Endothelial cell of umbilical vein (primary cell): ENCODE data around the gene CAPN5. TPM values are rescaled to one million over a fixed set of nuclear protein-coding genes. Genes with fewer than 3 reads are reported as not detected.

Experiments
- BruUV-seq: library from RNA; stranded (reverse); fragments of 400-500 nt; replicated peaks from 2 replicates; lab custom pipeline; 2021; lab: Mats Ljungman, UMichigan
- CTCF ChIA-PET: fragments of 300-600, 350-600 bp; sonication (Branson Sonifier 250); formaldehyde crosslinking; loops from one replicate; lab custom pipeline; 2021; ENCODE audit warnings: antibody characterized with exemption, inconsistent platforms; lab: Charles Lee
- POLR2A ChIA-PET: fragments of 300-600, 350-600 bp; sonication (Branson Sonifier 250); formaldehyde crosslinking; loops from one replicate; lab custom pipeline; 2021; ENCODE audit warnings: antibody characterized with exemption, inconsistent platforms; lab: Charles Lee
- DNase-seq: peaks from one replicate; pipeline ENCODE4 v3.0.0-alpha.2; 2011; ENCODE audit warnings: low read depth, low spot score
- FAIRE-seq: peaks from 2 replicates; lab custom pipeline; 2011; peaks lifted over from hg19 to GRCh38; lab: Jason Lieb, UNC
- H2AFZ ChIP-seq: 2 replicates; pipeline ENCODE4 v1.6.0; 2012; ENCODE audit warnings: low read depth, low read length, control low read depth, inconsistent platforms
- H3K27ac ChIP-seq: 2 replicates; pipeline ENCODE4 v1.5.1; 2011; ENCODE audit warnings: low read depth, mild to moderate bottlenecking, control low read depth, low read length, moderate library complexity; ENCODE audit not compliant: insufficient read depth
- H3K27me3 ChIP-seq, 2 experiments: 2 replicates each; pipeline versions ENCODE4 v1.6.0 to v1.6.1; 2011; ENCODE audit warnings: low read length in 2 of 2, mixed read lengths in 1 of 2; ENCODE audit not compliant: control insufficient read depth in 2 of 2, insufficient read depth in 2 of 2
- H3K36me3 ChIP-seq, 2 experiments: 2 replicates in 1 of 2; 3 replicates in 1 of 2; pipeline ENCODE4 v1.5.1; 2011; ENCODE audit warnings: low read length in 2 of 2, mild to moderate bottlenecking in 1 of 2, moderate library complexity in 1 of 2; ENCODE audit not compliant: control insufficient read depth in 2 of 2, insufficient read depth in 2 of 2; ENCODE audit errors: extremely low read depth in 1 of 2
- H3K4me1 ChIP-seq: 3 replicates; pipeline ENCODE4 v1.5.1; 2011; ENCODE audit warnings: mild to moderate bottlenecking, low read length; ENCODE audit not compliant: control insufficient read depth, insufficient read depth; ENCODE audit errors: extremely low read depth
- H3K4me2 ChIP-seq: 2 replicates; pipeline ENCODE4 v1.6.1; 2011; ENCODE audit warnings: low read length, control low read depth, mixed read lengths; ENCODE audit not compliant: insufficient read depth
- H3K4me3 ChIP-seq, 3 experiments: fragments of 200-600 bp in 1 of 3; sonication (generic), shearing (Covaris generic) in 1 of 3; replicated peaks in 1 of 3; 2 replicates each; pipeline ENCODE4 v1.5.1; 2011 to 2016; ENCODE audit warnings: control low read depth in 3 of 3, low read length in 3 of 3, mild to moderate bottlenecking in 2 of 3, inconsistent platforms in 1 of 3, low read depth in 1 of 3, moderate library complexity in 1 of 3; ENCODE audit not compliant: insufficient read depth in 1 of 3
- H3K79me2 ChIP-seq: 2 replicates; pipeline ENCODE4 v1.6.0; 2012; ENCODE audit warnings: low read length, inconsistent platforms; ENCODE audit not compliant: control insufficient read depth, insufficient read depth
- H3K9ac ChIP-seq: replicated peaks from 2 replicates; pipeline ENCODE3; 2011; ENCODE audit warnings: low read length, control low read depth; ENCODE audit not compliant: insufficient read depth; ENCODE audit errors: extremely low read depth
- H3K9me1 ChIP-seq: replicated peaks from 3 replicates; pipeline ENCODE4 v1.6.0; 2011; ENCODE audit warnings: mild to moderate bottlenecking, low read length; ENCODE audit not compliant: control insufficient read depth, insufficient read depth; ENCODE audit errors: extremely low read depth
- H3K9me3 ChIP-seq: replicated peaks from 2 replicates; pipeline ENCODE4 v1.5.1; 2012; ENCODE audit warnings: low read length, inconsistent platforms; ENCODE audit not compliant: control insufficient read depth, insufficient read depth
- H4K20me1 ChIP-seq: replicated peaks from 2 replicates; pipeline ENCODE3; 2011; ENCODE audit warnings: mild to moderate bottlenecking, low read length; ENCODE audit not compliant: control insufficient read depth, insufficient read depth; ENCODE audit errors: extremely low read depth
- CTCF ChIP-seq, 2 donors: IDR thresholded peaks; 1 replicate in 1 of 2; 2 replicates in 1 of 2; pipeline ENCODE4 v1.5.1; 2011; ENCODE audit warnings: low read length in 2 of 2, mild to moderate bottlenecking in 2 of 2, moderate library complexity in 2 of 2, control low read depth in 1 of 2, inconsistent platforms in 1 of 2, low read depth in 1 of 2; ENCODE audit not compliant: insufficient read depth in 1 of 2; ENCODE audit errors: extremely low read depth in 1 of 2
- EZH2 ChIP-seq: IDR thresholded peaks from 2 replicates; pipeline ENCODE4 v1.6.1; 2012; ENCODE audit warnings: borderline replicate concordance, low read depth, mild to moderate bottlenecking, moderate library complexity, low read length, inconsistent platforms; ENCODE audit not compliant: severe bottlenecking
- FOS ChIP-seq: IDR thresholded peaks from 2 replicates; pipeline ENCODE4 v1.6.1; 2011; ENCODE audit warnings: mild to moderate bottlenecking, low read length, moderate library complexity, borderline replicate concordance; ENCODE audit not compliant: insufficient read depth
- GATA2 ChIP-seq: IDR thresholded peaks from 2 replicates; pipeline ENCODE4 v1.7.0; 2011; ENCODE audit warnings: low read depth, mild to moderate bottlenecking, moderate library complexity, mixed read lengths, low read length; ENCODE audit not compliant: insufficient read length, insufficient read depth
- JUN ChIP-seq: IDR thresholded peaks from 2 replicates; pipeline ENCODE4 v1.6.1; 2011; ENCODE audit warnings: borderline replicate concordance, low read depth; ENCODE audit not compliant: insufficient read length, insufficient read depth
- MAX ChIP-seq: IDR thresholded peaks from 2 replicates; pipeline ENCODE4 v1.6.1; 2011; ENCODE audit not compliant: insufficient read depth, insufficient read length
- MYC ChIP-seq: IDR thresholded peaks from one replicate; pipeline ENCODE4 v1.6.1; 2011; ENCODE audit warnings: mild to moderate bottlenecking, low read depth, low read length
- POLR2A ChIP-seq: IDR thresholded peaks from 2 replicates; pipeline ENCODE4 v1.6.1; 2012; ENCODE audit warnings: low read depth, mild to moderate bottlenecking, control low read depth, low read length
- POLR2AphosphoS5 ChIP-seq: IDR thresholded peaks from 2 replicates; pipeline ENCODE4 v1.6.1; 2012; ENCODE audit warnings: low read depth, mild to moderate bottlenecking, control low read depth, low read length, moderate library complexity; ENCODE audit not compliant: insufficient read depth
- dilution Hi-C: fragments of 300-500 bp; cut with MboI; formaldehyde crosslinking; loops from one replicate; pipeline ENCODE4 v1.15.0; 2019; ENCODE audit warnings: low sequenced_read_pairs; ENCODE audit not compliant: extremely low pct_ligation_motif_present
- intact Hi-C: fragments of 100-400 bp; cut with micrococcal nuclease; formaldehyde crosslinking; loops from one replicate; pipeline ENCODE4 v1.10.0; 2022
- polyA plus RNA-seq, 4 experiments: library from polyadenylated mRNA; depleted of rRNA in 3 of 4; stranded (reverse) in 3 of 4; unstranded in 1 of 4; fragments of >200 nt; gene quantifications; 2 replicates each; pipeline versions ENCODE4 v1.2.1 to v1.2.3, GENCODE V29; 2011 to 2012; ENCODE audit warnings: missing spikeins in 1 of 4
- total RNA-seq: library from RNA; stranded (reverse); gene quantifications from 2 replicates; pipeline ENCODE4 v1.2.3, GENCODE V29; 2021

CAPN5 gene
- total and polyA plus RNA-seq, 2 donors (not counting 3 experiments of a cell fraction or from before 2014, with no cell fraction given), result 15.0 to 17.0 TPM

- ChIA-PET POLR2A (no interaction called here), CTCF (no interaction called here)
- BruUV-seq, result no TSS peak
- H3K4me2 ChIP-seq, result no peak overlapping the region
- H3K9me3 ChIP-seq, result no peaks in the 10 kb centered on the region
- H3K27me3 ChIP-seq, result peaks cover 0 to 2% of the 10 kb centered on the region in 2 experiments
- H3K9ac ChIP-seq, result no peak overlapping the region
- DNase-seq (no peak), FAIRE-seq (no peak)
- no peaks in the 10 kb centered on the region for H3K9me1 ChIP-seq
- H3K4me3 ChIP-seq, result no peak overlapping the region
- no peaks in the 10 kb centered on the region for H3K4me1 ChIP-seq
- no peaks in the 10 kb centered on the region for H4K20me1 ChIP-seq
- dilution Hi-C loops (no loop called here), intact Hi-C loops (no loop called here)
- H3K79me2 ChIP-seq, result no peaks in the 10 kb centered on the region
- TF ChIP-seq POLR2AphosphoS5, result no peak
- TF ChIP-seq FOS, result no peak
- TF ChIP-seq JUN, result no peak
- no peak for TF ChIP-seq GATA2
- no peak for TF ChIP-seq MAX
- TF ChIP-seq MYC, result no peak
- no peak for TF ChIP-seq EZH2
- TF ChIP-seq CTCF (IDR thresholded peaks at IDR 0.05; ENCODE audit: extremely low read depth in 1 of 2, insufficient read depth in 1 of 2, low read depth in 1 of 2, low read length in 2 of 2), result no peak
- no peak for TF ChIP-seq POLR2A
- no peaks in the 10 kb centered on the region for H3K36me3 ChIP-seq
- H2AFZ ChIP-seq, result no peak overlapping the region
- H3K27ac ChIP-seq, result no peak overlapping the region
Observed at GRCh38 chr11:77159219-77159936, 92.6 kb downstream of the CAPN5 start.
